PC-3 (cell line): ENCODE data around the gene TMEM52B. TPM values are rescaled to one million over a fixed set of nuclear protein-coding genes. Genes with fewer than 3 reads are reported as not detected.
A peak's percentile ranks its signal among the peaks of the same experiment; 100 is the strongest.

Experiments used
- ATAC-seq: fragments of 200-7000 bp; cut with Tn5 transposase; 2 replicates; pipeline ENCODE4 v1.9.1; 2020; ENCODE audit warnings: mild to moderate bottlenecking, moderate library complexity
- BruUV-seq: library from RNA; stranded (reverse); fragments of 400-500 nt; replicated peaks from 2 replicates; lab custom pipeline; 2021; lab: Mats Ljungman, UMichigan
- CTCF ChIA-PET: fragments of 300-600 bp; sonication (Branson Sonifier 250); formaldehyde crosslinking; loops from one replicate; lab custom pipeline; 2022; ENCODE audit warnings: antibody characterized with exemption; lab: Charles Lee
- POLR2A ChIA-PET: fragments of 300-600 bp; sonication (Branson Sonifier 250); formaldehyde crosslinking; loops from one replicate; lab custom pipeline; 2022; ENCODE audit warnings: antibody characterized with exemption; ENCODE audit not compliant: unreplicated experiment; lab: Charles Lee
- DNase-seq: peaks from one replicate; pipeline ENCODE4 v3.0.0-alpha.2; 2015
- H2AFZ ChIP-seq: fragments of 300-600 bp; sonication (generic); 2 replicates; pipeline ENCODE4 v1.6.0; 2016; ENCODE audit warnings: antibody characterized with exemption, low read length
- H3F3A ChIP-seq: fragments of 300-600 bp; sonication (generic); one replicate; pipeline ENCODE4 v1.6.0; 2017; ENCODE audit warnings: antibody characterized with exemption, low read length, control low read depth, mild to moderate bottlenecking; ENCODE audit not compliant: unreplicated experiment
- H3K27ac ChIP-seq: fragments of 300-600 bp; sonication (generic); 2 replicates; pipeline ENCODE4 v1.5.1; 2016; ENCODE audit warnings: mild to moderate bottlenecking, low read length
- H3K27me3 ChIP-seq: fragments of 300-600 bp; sonication (generic); 2 replicates; pipeline ENCODE4 v1.6.1; 2016; ENCODE audit warnings: low read length, mixed read lengths
- H3K36me3 ChIP-seq: fragments of 300-600 bp; sonication (generic); 2 replicates; pipeline ENCODE4 v1.6.1; 2016; ENCODE audit warnings: low read depth, mixed run types, low read length, mixed read lengths
- H3K4me1 ChIP-seq: fragments of 300-600 bp; sonication (generic); 2 replicates; pipeline ENCODE4 v1.5.1; 2016; ENCODE audit warnings: low read length; ENCODE audit not compliant: insufficient read depth
- H3K4me2 ChIP-seq: fragments of 300-600 bp; sonication (generic); 2 replicates; pipeline ENCODE4 v1.6.0; 2016; ENCODE audit warnings: low read length
- H3K4me3 ChIP-seq: fragments of 300-600 bp; sonication (generic); 2 replicates; pipeline ENCODE4 v1.5.1; 2016; ENCODE audit warnings: mild to moderate bottlenecking, low read length, mixed read lengths
- H3K79me2 ChIP-seq: fragments of 300-600 bp; sonication (generic); 2 replicates; pipeline ENCODE4 v1.6.1; 2017; ENCODE audit warnings: low read length, mixed read lengths
- H3K9ac ChIP-seq: fragments of 300-600 bp; sonication (generic); 2 replicates; pipeline ENCODE4 v1.6.0; 2016; ENCODE audit warnings: mild to moderate bottlenecking, low read length
- H3K9me2 ChIP-seq: fragments of 300-600 bp; sonication (generic); replicated peaks from 2 replicates; pipeline ENCODE4 v1.6.1; 2016; ENCODE audit warnings: mixed run types, low read length, mixed read lengths
- H3K9me3 ChIP-seq: fragments of 300-600 bp; sonication (generic); 2 replicates; pipeline ENCODE4 v1.6.1; 2016; ENCODE audit warnings: low read length, mixed read lengths
- H4K20me1 ChIP-seq: fragments of 300-600 bp; sonication (generic); 2 replicates; pipeline ENCODE4 v1.6.1; 2016; ENCODE audit warnings: low read length, mixed read lengths
- EZH2 ChIP-seq: fragments of 300-600 bp; sonication (generic); IDR thresholded peaks from one replicate; pipeline ENCODE4 v1.6.1; 2017; ENCODE audit warnings: antibody characterized with exemption, mild to moderate bottlenecking, low read length; ENCODE audit not compliant: unreplicated experiment
- EZH2phosphoT487 ChIP-seq: fragments of 300-600 bp; sonication (generic); IDR thresholded peaks from 2 replicates; pipeline ENCODE4 v1.6.1; 2018; ENCODE audit warnings: mild to moderate bottlenecking, antibody characterized with exemption, low read length, borderline replicate concordance
- intact Hi-C: fragments of 100-400 bp; cut with micrococcal nuclease; formaldehyde crosslinking; loops from 2 replicates; pipeline ENCODE4 v1.9.0; 2023
- total RNA-seq: library from RNA; depleted of rRNA; stranded (reverse); fragments of >200 nt; gene quantifications from 2 replicates; pipeline ENCODE4 v1.2.3, GENCODE V29; 2014
- TF ChIP-seq, protein P1 (sequence below): fragments of 300-600 bp; sonication (generic); conservative IDR thresholded peaks from 2 replicates; pipeline ENCODE4 v1.5.1; 2017; ENCODE audit warnings: antibody characterized with exemption, low read depth, mild to moderate bottlenecking, low read length

Gene TMEM52B
- total RNA-seq, 1 experiment from 2014 or later: not detected

DNA sequence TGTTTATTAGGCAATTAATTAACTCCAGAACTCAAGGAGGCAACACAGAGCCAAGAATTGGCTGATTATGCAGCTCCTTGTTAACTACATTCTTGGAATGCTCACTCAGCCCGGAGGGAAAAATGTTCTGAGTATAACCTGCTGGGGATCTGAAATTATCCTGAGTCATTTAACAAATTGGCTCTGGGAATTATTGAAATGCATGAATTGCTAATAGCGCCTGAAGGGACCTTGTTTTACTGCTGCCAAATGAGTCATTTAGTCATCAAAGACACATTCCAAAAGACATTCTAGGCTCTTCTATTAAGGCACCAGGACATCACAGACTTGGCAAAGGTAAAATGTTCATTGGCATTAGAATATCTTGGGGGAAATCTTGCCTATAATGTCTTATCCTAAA lies 13.0 kb downstream of the TMEM52B start:
- Histone ChIP-seq H3K27ac (peak overlapping the region; percentile 66), H3K36me3 (no peaks in the 10 kb centered on the region), H4K20me1 (no peaks in the 10 kb centered on the region), H3K79me2 (no peaks in the 10 kb centered on the region), H3F3A (peaks cover 10% of the 10 kb centered on the region), H3K4me2 (peak overlapping the region; percentile 71), H2AFZ (no peak overlapping the region), H3K4me3 (peak overlapping the region; percentile 28; the same call in 1 of the 2 replicates), H3K9ac (no peak overlapping the region), H3K9me3 (no peaks in the 10 kb centered on the region), H3K4me1 (peaks cover 41% of the 10 kb centered on the region), H3K27me3 (no peaks in the 10 kb centered on the region), H3K9me2 (no peaks in the 10 kb centered on the region)
- ChIA-PET CTCF (interaction anchor here (0.5 to 1.0 kb wide), 2 partner anchors 20 to 39 kb away, joined by 3 to 8 read pairs; partner anchors contain the start of gene OLR1), POLR2A (interaction anchor here (1.0 kb wide), 1 partner anchor 20 kb away, joined by 3 read pairs; the partner anchor contains the start of gene GABARAPL1)
- TF ChIP-seq, protein P1, sequence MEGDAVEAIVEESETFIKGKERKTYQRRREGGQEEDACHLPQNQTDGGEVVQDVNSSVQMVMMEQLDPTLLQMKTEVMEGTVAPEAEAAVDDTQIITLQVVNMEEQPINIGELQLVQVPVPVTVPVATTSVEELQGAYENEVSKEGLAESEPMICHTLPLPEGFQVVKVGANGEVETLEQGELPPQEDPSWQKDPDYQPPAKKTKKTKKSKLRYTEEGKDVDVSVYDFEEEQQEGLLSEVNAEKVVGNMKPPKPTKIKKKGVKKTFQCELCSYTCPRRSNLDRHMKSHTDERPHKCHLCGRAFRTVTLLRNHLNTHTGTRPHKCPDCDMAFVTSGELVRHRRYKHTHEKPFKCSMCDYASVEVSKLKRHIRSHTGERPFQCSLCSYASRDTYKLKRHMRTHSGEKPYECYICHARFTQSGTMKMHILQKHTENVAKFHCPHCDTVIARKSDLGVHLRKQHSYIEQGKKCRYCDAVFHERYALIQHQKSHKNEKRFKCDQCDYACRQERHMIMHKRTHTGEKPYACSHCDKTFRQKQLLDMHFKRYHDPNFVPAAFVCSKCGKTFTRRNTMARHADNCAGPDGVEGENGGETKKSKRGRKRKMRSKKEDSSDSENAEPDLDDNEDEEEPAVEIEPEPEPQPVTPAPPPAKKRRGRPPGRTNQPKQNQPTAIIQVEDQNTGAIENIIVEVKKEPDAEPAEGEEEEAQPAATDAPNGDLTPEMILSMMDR: no peak
- TF ChIP-seq EZH2phosphoT487 (no peak), EZH2 (no peak)
- intact Hi-C loops: loop anchor here (1.0 to 5.0 kb wide), 2 partner anchors 39 to 160 kb away; partner anchors contain the start of gene CLEC9A
- ATAC-seq: peak; percentile 72
- peak; percentile 95 for DNase-seq
- BruUV-seq: no TSS peak

DNA sequence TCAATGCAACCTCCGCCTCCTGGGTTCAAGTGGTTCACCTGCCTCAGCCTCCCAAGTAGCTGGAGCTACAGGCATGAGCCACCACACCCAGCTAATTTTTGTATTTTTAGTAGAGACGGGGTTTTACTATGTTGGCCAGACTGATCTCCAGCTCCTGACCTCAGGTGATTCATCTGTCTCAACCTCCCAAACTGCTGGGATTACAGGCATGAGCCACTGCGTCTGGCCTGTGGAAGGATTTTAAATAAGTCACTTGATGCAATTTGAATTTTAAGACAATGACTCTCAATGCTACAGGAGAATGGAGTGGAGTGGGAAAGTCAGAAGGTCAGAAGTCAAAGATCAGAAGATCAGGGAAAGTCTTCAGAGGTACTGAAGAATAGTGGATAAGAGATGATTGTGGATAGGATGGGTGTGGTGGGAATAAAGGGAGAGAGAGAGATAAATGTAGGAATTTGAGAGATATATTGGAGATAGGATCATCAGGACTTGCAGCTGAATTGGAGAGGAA lies 15.4 kb downstream of the TMEM52B start:
- POLR2A ChIA-PET: interaction anchor here (0.5 to 0.6 kb wide), 2 partner anchors 14 to 18 kb away, joined by 3 to 5 read pairs; no protein-coding TSS in a partner anchor
- no peak overlapping the region for H3K4me2 ChIP-seq

More for the DNA sequence above, 15.4 kb downstream of the TMEM52B start:
- Histone ChIP-seq H3K27ac (no peak overlapping the region), H2AFZ (no peak overlapping the region), H3K27me3 (no peaks in the 10 kb centered on the region), H3K9me3 (no peaks in the 10 kb centered on the region), H3K36me3 (no peaks in the 10 kb centered on the region), H3K4me3 (no peak overlapping the region), H3K4me1 (peaks cover 41% of the 10 kb centered on the region), H3K9ac (no peak overlapping the region), H3K79me2 (no peaks in the 10 kb centered on the region), H3F3A (peaks cover 10% of the 10 kb centered on the region), H3K9me2 (no peaks in the 10 kb centered on the region), H4K20me1 (no peaks in the 10 kb centered on the region)
- DNase-seq (peak; percentile 40), ATAC-seq (no peak)
- intact Hi-C loops: loop anchor here (5.0 kb wide), 1 partner anchor 162 kb away; the partner anchor contains the start of gene CLEC9A
- TF ChIP-seq EZH2phosphoT487 (no peak), EZH2 (no peak)
- TF ChIP-seq, protein P1: no peak
- CTCF ChIA-PET: interaction anchor here (0.6 kb wide), 1 partner anchor 14 kb away, joined by 4 read pairs; no protein-coding TSS in a partner anchor
- BruUV-seq: no TSS peak
